ENCODE data around the gene ISCA1.

ISCA1 gene

DNA sequence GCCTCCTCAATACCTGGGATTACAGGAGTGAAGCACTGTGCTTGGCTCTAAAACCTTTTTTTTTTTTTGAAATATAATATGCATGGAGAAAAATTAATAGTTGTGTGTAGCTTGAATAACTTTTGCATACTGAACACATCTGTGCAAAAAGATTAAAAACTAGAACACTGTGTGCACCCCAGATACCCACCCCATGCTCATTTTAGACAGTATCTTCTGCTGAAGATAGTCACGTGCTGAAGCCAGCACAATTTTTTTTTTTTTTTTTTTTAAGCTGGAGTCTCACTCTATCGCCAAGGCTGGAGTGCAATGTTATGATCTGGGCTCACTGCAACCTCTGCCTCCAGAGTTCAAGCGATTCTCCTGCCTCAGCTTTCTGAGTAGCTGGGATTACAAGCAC lies 62.7 kb downstream of the ISCA1 start:
- DNase-seq = no peak

DNA sequence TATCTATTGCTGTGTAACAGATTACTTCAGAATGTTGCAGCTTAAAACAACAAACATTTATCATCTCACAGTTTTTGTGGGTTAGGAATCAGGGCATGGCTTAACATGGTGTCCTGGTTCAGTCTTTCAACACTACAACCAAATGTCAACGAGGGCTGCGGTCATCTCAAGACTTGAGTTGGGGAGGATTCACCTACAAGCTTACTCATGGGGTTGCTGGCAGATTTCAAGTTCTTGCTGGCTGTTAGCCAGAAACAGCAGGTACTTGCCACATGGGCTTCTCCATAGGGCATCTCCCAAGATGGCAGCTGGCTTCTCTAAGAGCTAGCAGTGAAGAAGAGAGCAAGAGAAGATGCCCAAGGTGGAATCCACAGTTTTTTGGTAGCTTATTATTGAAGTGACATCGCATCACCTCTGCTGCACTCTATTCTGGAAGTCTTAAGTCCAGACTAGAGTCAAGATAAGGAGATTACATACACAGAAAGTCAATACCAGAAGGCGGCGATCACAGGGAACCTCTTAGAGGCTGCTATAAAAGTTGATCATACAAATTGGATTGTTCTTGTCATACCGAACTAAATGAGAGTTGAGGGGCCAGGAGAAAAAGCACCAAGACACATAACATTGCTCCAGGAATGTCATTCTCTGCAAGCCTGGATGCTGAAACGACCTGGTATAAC lies 65.1 kb downstream of the ISCA1 start:
- no peak for DNase-seq
